Activated T-cell treated with anti-CD3 and anti-CD28 coated beads, Interleukin-2, amount 50 U/mL, for 1 hour (primary cell): ENCODE measurements around the gene ZFAND3.

Source experiments
- DNase-seq: peaks from one replicate; pipeline ENCODE4 v3.0.0-alpha.2; 2020

ZFAND3 gene

GRCh38 chr6:38055203-38055589 is 235.7 kb downstream of the ZFAND3 start:
- DNase-seq = no peak

GRCh38 chr6:38056361-38056760 is 236.8 kb downstream of the ZFAND3 start:
- DNase-seq = no peak

GRCh38 chr6:38057994-38058393 is 238.5 kb downstream of the ZFAND3 start:
- no peak for DNase-seq

GRCh38 chr6:38062066-38062465 is 242.5 kb downstream of the ZFAND3 start:
- DNase-seq = no peak

- DNase-seq = no peak
These were observed 244.4 kb downstream of the ZFAND3 start for GRCh38 chr6:38063973-38064372.

- DNase-seq = no peak
These were observed 244.9 kb downstream of the ZFAND3 start for GRCh38 chr6:38064431-38064830.

- DNase-seq = no peak
These were observed 246.3 kb downstream of the ZFAND3 start for GRCh38 chr6:38065734-38066305.

- DNase-seq = no peak
These were observed 247.9 kb downstream of the ZFAND3 start for GRCh38 chr6:38067263-38067980.

- no peak for DNase-seq
These were observed 249.5 kb downstream of the ZFAND3 start for GRCh38 chr6:38068854-38069590.

- DNase-seq = no peak
These were observed 258.0 kb downstream of the ZFAND3 start for GRCh38 chr6:38077488-38078030.

GRCh38 chr6:38078671-38079070 is 259.1 kb downstream of the ZFAND3 start:
- no peak for DNase-seq

- no peak for DNase-seq
These were observed 259.6 kb downstream of the ZFAND3 start for GRCh38 chr6:38079107-38079506.

GRCh38 chr6:38079537-38079936 is 260.0 kb downstream of the ZFAND3 start:
- no peak for DNase-seq

GRCh38 chr6:38080360-38080759 is 260.8 kb downstream of the ZFAND3 start:
- DNase-seq = no peak

- no peak for DNase-seq
These were observed 261.4 kb downstream of the ZFAND3 start for GRCh38 chr6:38080889-38081288.

GRCh38 chr6:38085031-38085430 is 265.5 kb downstream of the ZFAND3 start:
- DNase-seq = no peak

- DNase-seq = no peak
These were observed 266.8 kb downstream of the ZFAND3 start for GRCh38 chr6:38086346-38086745.

GRCh38 chr6:38088010-38088409 is 268.5 kb downstream of the ZFAND3 start:
- no peak for DNase-seq

GRCh38 chr6:38088829-38089228 is 269.3 kb downstream of the ZFAND3 start:
- no peak for DNase-seq

- DNase-seq = no peak
These were observed 272.1 kb downstream of the ZFAND3 start for GRCh38 chr6:38091613-38092012.

- DNase-seq = no peak
These were observed 272.9 kb downstream of the ZFAND3 start for GRCh38 chr6:38092465-38092864.

- no peak for DNase-seq
These were observed 273.4 kb downstream of the ZFAND3 start for GRCh38 chr6:38092964-38093363.

- no peak for DNase-seq
These were observed 275.5 kb downstream of the ZFAND3 start for GRCh38 chr6:38095054-38095453.

- no peak for DNase-seq
These were observed 279.7 kb downstream of the ZFAND3 start for GRCh38 chr6:38099221-38099620.
